Upper lobe of left lung (tissue), 6 donors: ENCODE results near the gene GRIN2D. TPM values are rescaled to one million over a fixed set of nuclear protein-coding genes. Genes with fewer than 3 reads are reported as not detected.

Experiments
- ATAC-seq, 2 donors: fragments of 200-7000 bp; cut with Tn5 transposase; one replicate each; pipeline ENCODE4 v1.9.1; 2022; ENCODE audit warnings: mild to moderate bottlenecking in 2 of 2, moderate library complexity in 2 of 2; ENCODE audit not compliant: low FRiP score in 2 of 2
- DNase-seq, 2 donors: peaks; one replicate each; pipeline ENCODE4 v3.0.0-alpha.2; 2019 to 2020
- H3K27ac ChIP-seq, 4 donors: fragments of 200-600 bp; sonication (generic); one replicate each; pipeline ENCODE4 v1.5.1; 2016 to 2019
- H3K27me3 ChIP-seq, 4 donors: fragments of 200-600 bp; sonication (generic); one replicate each; pipeline ENCODE4 v1.5.1; 2017 to 2019
- H3K36me3 ChIP-seq, 4 donors: fragments of 200-600 bp; sonication (generic); one replicate each; pipeline ENCODE4 v1.5.1; 2016 to 2019
- H3K4me1 ChIP-seq, 4 donors: fragments of 200-600 bp; sonication (generic); one replicate each; pipeline ENCODE4 v1.5.1; 2018 to 2019
- H3K4me3 ChIP-seq, 4 donors: fragments of 200-600 bp; sonication (generic); one replicate each; pipeline ENCODE4 v1.5.1; 2017 to 2019; ENCODE audit warnings: mild to moderate bottlenecking in 2 of 4, moderate library complexity in 1 of 4
- H3K9me3 ChIP-seq, 4 donors: fragments of 200-600 bp; sonication (generic); one replicate each; pipeline ENCODE4 v1.5.1; 2018 to 2019
- CTCF ChIP-seq, 6 experiments: fragments of 450-650 bp in 4 of 6; fragments of 200-600 bp in 2 of 6; sonication (generic) in 2 of 6; IDR thresholded peaks; one replicate each; pipeline ENCODE4 v1.5.1; 2016 to 2019; ENCODE audit warnings: antibody characterized with exemption in 6 of 6
- EP300 ChIP-seq, 4 donors: sonication (generic); formaldehyde crosslinking; IDR thresholded peaks; one replicate each; pipeline ENCODE4 v1.5.1; 2017; ENCODE audit warnings: antibody characterized with exemption in 4 of 4, control low read depth in 2 of 4
- POLR2A ChIP-seq, 4 donors: fragments of 450-650 bp; IDR thresholded peaks; one replicate each; pipeline ENCODE4 v1.5.1; 2016 to 2017; ENCODE audit warnings: antibody characterized with exemption in 4 of 4, mild to moderate bottlenecking in 2 of 4
- POLR2AphosphoS5 ChIP-seq, 2 donors: sonication (generic); formaldehyde crosslinking; IDR thresholded peaks; one replicate each; pipeline ENCODE4 v1.5.1; 2017; ENCODE audit warnings: antibody characterized with exemption in 2 of 2
- WGBS, 2 donors: methylation state at CpG; one replicate each; pipeline ENCODE4 v1.1.5; 2017 to 2018; 5-methylcytosine and 5-hydroxymethylcytosine counted together
- total RNA-seq, 6 donors: library from RNA; depleted of rRNA in 4 of 6; stranded (reverse); fragments of >200 nt in 4 of 6; gene quantifications; one replicate each; pipeline versions ENCODE4 v1.1.0 to v1.2.1, GENCODE V29; 2016 to 2021
- donor health status: DM: no; HTN: no; CAD: no; lungs with moderate emphysema.
- donor health status: DM: no; HTN: yes; CAD: no; lungs with severe emphysema.

Gene GRIN2D
- total RNA-seq, 6 donors from 2014 or later, result 0.15 to 1.4 (median 0.57) TPM

- H3K27ac ChIP-seq, result no peak overlapping the region
- peaks cover 3 to 18% (median 13%) of the 10 kb centered on the region in 4 donors for H3K4me1 ChIP-seq
- H3K9me3 ChIP-seq, result no peaks in the 10 kb centered on the region
- no peaks in the 10 kb centered on the region for H3K36me3 ChIP-seq
- 60 to 62% methylated on average over 27 to 31 of the region's 31 CpGs for WGBS, 2 donors
- peak overlapping the region in 2 of 4 donors; percentile 2 to 13 for H3K4me3 ChIP-seq
- peaks cover 0 to 13% (median 0%) of the 10 kb centered on the region in 4 donors for H3K27me3 ChIP-seq
- peak in 1 of 2 donors; percentile 46 for ATAC-seq
- TF ChIP-seq POLR2AphosphoS5 (IDR thresholded peaks at IDR 0.05) (no peak), POLR2A (IDR thresholded peaks at IDR 0.05) (no peak), CTCF (IDR thresholded peaks at IDR 0.05) (no peak), EP300 (IDR thresholded peaks at IDR 0.05) (no peak)
- DNase-seq, result peak; percentile 40 to 46
Observed at GRCh38 chr19:48419158-48419920, 25.9 kb downstream of the GRIN2D start.

- ATAC-seq, result peak in 1 of 2 donors; percentile 44
- no peak for TF ChIP-seq POLR2A (IDR thresholded peaks at IDR 0.05)
- no peak for TF ChIP-seq CTCF (IDR thresholded peaks at IDR 0.05)
- no peak for TF ChIP-seq EP300 (IDR thresholded peaks at IDR 0.05)
- no peak for TF ChIP-seq POLR2AphosphoS5 (IDR thresholded peaks at IDR 0.05)
- 66 to 72% methylated on average over 6 to 16 of the region's 16 CpGs for WGBS, 2 donors
- Histone ChIP-seq H3K36me3 (no peaks in the 10 kb centered on the region), H3K27ac (no peak overlapping the region), H3K9me3 (no peaks in the 10 kb centered on the region), H3K4me3 (no peak overlapping the region), H3K27me3 (no peaks in the 10 kb centered on the region), H3K4me1 (peaks cover 0 to 8% (median 0%) of the 10 kb centered on the region in 4 donors)
- DNase-seq, result peak in 1 of 2 donors; percentile 23
Observed at GRCh38 chr19:48421548-48421947, 28.1 kb downstream of the GRIN2D start.

DNA sequence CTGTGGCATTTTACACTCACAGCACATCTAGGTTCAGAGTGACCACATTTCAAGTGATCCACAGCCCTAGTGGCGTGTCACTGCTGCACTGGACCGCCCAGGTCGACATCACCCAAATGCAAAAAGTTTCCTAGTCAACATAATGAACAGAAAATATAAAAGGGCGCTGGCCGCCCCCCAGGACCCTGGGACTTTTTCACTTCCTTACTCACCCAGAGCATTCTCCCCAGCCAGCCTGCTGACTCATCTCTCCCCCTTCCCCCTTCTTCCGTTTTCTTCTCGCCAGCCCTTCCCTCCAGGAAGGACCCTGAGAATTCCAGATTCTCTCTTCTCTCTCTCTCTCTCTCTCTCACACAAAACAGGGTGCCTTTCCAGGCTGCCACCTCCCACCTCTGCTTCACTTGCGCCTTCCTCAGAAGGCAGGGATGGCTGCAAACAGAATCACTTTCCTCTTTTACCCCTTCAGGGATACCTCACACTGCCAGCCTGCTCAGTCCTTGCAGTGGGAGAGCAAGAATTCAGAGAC, 31.3 kb downstream of the GRIN2D start:
- WGBS, 2 donors, result 21 to 24% methylated on average over 8 of the region's 8 CpGs
- TF ChIP-seq POLR2A (IDR thresholded peaks at IDR 0.05) (no peak), POLR2AphosphoS5 (IDR thresholded peaks at IDR 0.05) (no peak), CTCF (IDR thresholded peaks at IDR 0.05) (no peak)

DNA sequence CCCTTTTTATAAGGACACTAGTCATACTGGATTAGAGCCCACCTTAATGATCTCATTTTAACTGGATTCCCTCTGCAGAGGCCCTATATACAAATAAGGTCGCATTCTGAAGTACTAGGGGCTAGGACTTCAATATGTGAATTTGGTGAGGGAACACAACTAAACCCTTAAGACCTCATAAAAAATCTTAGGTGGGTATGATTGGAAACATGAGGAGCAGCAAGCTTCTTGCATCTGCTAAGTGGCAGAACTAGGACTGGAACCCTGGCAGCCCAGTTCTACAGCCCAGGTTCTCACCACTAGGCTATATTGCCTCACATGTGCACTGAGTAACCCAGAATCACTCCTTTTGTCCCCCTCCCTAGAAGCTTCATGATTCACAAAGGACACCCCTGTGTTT, 35.2 kb downstream of the GRIN2D start:
- ATAC-seq, result no peak
- H3K27me3 ChIP-seq, result no peaks in the 10 kb centered on the region
- 75 to 100% methylated on average over 1 of the region's 1 CpG for WGBS, 2 donors
- H3K9me3 ChIP-seq, result no peaks in the 10 kb centered on the region
- DNase-seq, result no peak
- TF ChIP-seq EP300 (IDR thresholded peaks at IDR 0.05), result no peak
- no peak for TF ChIP-seq POLR2A (IDR thresholded peaks at IDR 0.05)
- no peak for TF ChIP-seq POLR2AphosphoS5 (IDR thresholded peaks at IDR 0.05)
- no peak for TF ChIP-seq CTCF (IDR thresholded peaks at IDR 0.05)
- H3K4me3 ChIP-seq, result no peak overlapping the region
- peaks cover 0 to 8% (median 0%) of the 10 kb centered on the region in 4 donors for H3K4me1 ChIP-seq
- H3K27ac ChIP-seq, result no peak overlapping the region
- no peaks in the 10 kb centered on the region for H3K36me3 ChIP-seq

More for the DNA sequence above, 31.3 kb downstream of the GRIN2D start:
- Histone ChIP-seq H3K27me3 (no peaks in the 10 kb centered on the region), H3K27ac (peak overlapping the region in 1 of 4 donors; percentile 27), H3K9me3 (no peaks in the 10 kb centered on the region), H3K36me3 (no peaks in the 10 kb centered on the region), H3K4me3 (peak overlapping the region in 1 of 4 donors; percentile 14), H3K4me1 (peaks cover 0 to 8% (median 0%) of the 10 kb centered on the region in 4 donors)
- DNase-seq (peak in 1 of 2 donors; percentile 55), ATAC-seq (peak in 1 of 2 donors; percentile 83)
